Fibroblast of lung (primary cell): ENCODE data around the gene SLC66A2.

ENCODE experiments used
- CTCF ChIP-seq, 2 donors: IDR thresholded peaks in 1 of 2; conservative IDR thresholded peaks in 1 of 2; 1 replicate in 1 of 2; 2 replicates in 1 of 2; pipeline ENCODE4 v1.5.1; 2011 to 2012; ENCODE audit warnings: low read length in 2 of 2, control low read depth in 1 of 2, inconsistent platforms in 1 of 2, low read depth in 1 of 2, mild to moderate bottlenecking in 1 of 2
- EZH2 ChIP-seq: IDR thresholded peaks from 2 replicates; pipeline ENCODE4 v1.5.1; 2012; ENCODE audit warnings: low read length, control low read depth, mild to moderate bottlenecking; ENCODE audit errors: missing control alignments

- TF ChIP-seq EZH2 (no peak), CTCF (conservative IDR thresholded peaks at IDR 0.05 in 1 of 2, IDR thresholded peaks at IDR 0.05 in 1 of 2; ENCODE audit: low read depth in 1 of 2, low read length in 2 of 2) (no peak)
These were observed 28.4 kb upstream of the SLC66A2 start for GRCh38 chr18:79979843-79980242.
